ENCODE data around the gene GSG1.
"Not testable (repeated sequence)": the region's sequence is repeated elsewhere in the genome, so short reads cannot be mapped to it uniquely, and the experiment has no call there.

GRCh38 chr12:13083638-13084037, 19.8 kb downstream of the GSG1 start:
- TF ChIP-seq CTCF, POLR2A (IDR thresholded peaks at IDR 0.05): not testable (repeated sequence)

All from lower leg skin (tissue), 3 donors.